ENCODE measurements around the gene CCBE1.
"Not testable (repeated sequence)": the region's sequence is repeated elsewhere in the genome, so short reads cannot be mapped to it uniquely, and the experiment has no call there.

Gene CCBE1

DNA sequence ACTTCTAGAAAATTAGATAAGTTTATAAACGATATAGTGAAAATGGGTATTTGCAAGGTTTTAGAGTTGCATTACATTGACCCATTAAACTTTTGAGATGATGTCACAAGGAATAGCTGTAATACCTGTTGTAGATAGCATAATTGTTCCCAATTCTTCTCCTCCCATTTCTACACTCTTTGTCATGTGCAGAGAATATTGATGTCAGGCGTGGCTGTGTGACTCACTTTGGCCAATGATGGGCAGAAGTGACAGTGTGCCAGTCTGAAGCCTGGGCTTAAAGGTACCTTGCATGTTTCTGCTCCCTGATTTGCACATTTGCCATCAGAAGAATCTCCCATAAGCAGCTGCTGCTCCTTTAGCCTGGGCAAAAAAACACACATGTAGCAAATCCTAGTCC lies 26.9 kb upstream of the CCBE1 start:
- Mint-ChIP-seq H3K36me3 (no peaks in the 10 kb centered on the region), H3K4me3 (no peak overlapping the region), H3K27ac (no peak overlapping the region), H3K27me3 (peaks cover 5% of the 10 kb centered on the region), H3K9me3 (peaks cover 3% of the 10 kb centered on the region), H3K4me1 (no peaks in the 10 kb centered on the region)
- DNase-seq (ENCODE audit: low spot score in 2 of 2) (no peak), ATAC-seq (ENCODE audit: low read depth) (no peak)

DNA sequence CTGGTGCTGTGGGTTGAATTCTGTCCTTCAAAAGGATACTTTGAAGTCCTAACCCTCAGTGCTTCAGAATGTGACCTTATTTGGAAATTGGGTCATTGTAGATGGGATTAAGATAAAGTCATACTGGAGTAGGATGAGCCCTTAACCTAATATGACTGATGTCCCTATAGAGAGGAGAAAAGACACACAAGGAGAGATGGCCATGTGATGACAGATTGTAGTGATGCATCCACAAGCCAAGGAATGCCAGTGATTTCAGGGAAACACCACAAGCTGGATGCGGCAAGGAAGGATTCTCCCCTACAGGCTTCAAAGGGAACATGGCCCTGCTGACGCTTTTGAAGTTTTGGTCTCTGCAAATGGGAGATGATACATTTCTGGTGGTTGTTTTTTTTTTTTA lies 24.7 kb upstream of the CCBE1 start:
- no peak overlapping the region for H3K27ac Mint-ChIP-seq
- H3K27me3 Mint-ChIP-seq, result peaks cover 10% of the 10 kb centered on the region

DNA sequence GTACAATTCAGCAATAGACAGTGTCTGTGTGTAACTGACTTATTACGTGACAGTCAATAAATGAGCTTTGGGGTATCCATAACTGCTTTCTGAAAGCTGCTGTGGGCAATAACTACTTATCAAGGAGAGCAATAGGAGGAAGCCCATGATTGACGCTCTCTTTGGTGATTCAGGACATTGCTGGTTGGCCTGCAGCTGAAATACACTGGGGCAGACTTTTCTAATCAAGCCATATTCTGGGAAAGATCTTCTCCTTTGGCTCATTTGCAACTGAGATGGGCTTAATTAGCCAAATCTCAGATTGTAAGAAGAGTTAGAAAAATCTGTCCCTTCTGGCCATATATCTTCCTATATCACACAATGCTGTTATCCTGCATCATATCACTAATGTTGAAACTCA lies 24.0 kb upstream of the CCBE1 start:
- Mint-ChIP-seq H3K27ac (no peak overlapping the region), H3K4me1 (no peaks in the 10 kb centered on the region), H3K27me3 (peaks cover 10% of the 10 kb centered on the region), H3K36me3 (no peaks in the 10 kb centered on the region), H3K4me3 (no peak overlapping the region), H3K9me3 (peaks cover 3% of the 10 kb centered on the region)
- ATAC-seq (ENCODE audit: low read depth) (no peak), DNase-seq (ENCODE audit: low spot score in 2 of 2) (no peak)

More for the DNA sequence above, 24.7 kb upstream of the CCBE1 start:
- no peak for ATAC-seq (ENCODE audit: low read depth)
- H3K4me1 Mint-ChIP-seq, result no peaks in the 10 kb centered on the region
- DNase-seq (ENCODE audit: low spot score in 2 of 2), result no peak
- no peak overlapping the region for H3K4me3 Mint-ChIP-seq
- no peaks in the 10 kb centered on the region for H3K36me3 Mint-ChIP-seq
- H3K9me3 Mint-ChIP-seq, result peaks cover 3% of the 10 kb centered on the region

DNA sequence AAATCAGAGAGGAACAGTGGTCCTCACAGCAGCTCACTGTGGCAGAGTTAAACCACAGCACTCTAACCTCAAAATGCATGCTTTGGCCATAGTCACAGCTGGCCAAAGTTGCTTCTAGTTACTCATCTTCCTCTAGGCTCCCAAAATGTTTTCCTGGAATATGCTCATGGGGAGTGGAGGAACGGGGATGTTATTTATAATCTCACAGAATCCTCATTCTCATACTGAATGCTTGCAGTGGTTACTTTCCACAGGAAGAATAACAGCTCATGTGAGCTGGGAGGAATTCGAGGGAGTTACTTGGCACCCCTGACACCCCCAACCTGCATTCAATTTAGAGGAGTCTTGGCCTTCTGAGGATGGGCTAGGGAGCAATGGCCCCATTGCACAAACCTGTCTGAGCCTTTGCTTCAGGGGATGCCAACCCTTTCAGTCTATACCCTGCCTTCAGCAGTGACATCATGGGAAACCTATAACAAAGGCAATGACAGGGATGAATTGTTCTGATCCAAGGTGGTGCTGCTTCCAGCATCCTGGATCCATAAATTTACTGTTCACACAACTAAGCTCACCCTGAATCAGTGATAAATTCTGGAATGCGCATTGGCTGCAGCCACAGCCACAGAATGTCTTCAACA lies 22.4 kb upstream of the CCBE1 start:
- Mint-ChIP-seq H3K4me1 (no peaks in the 10 kb centered on the region), H3K36me3 (no peaks in the 10 kb centered on the region), H3K27ac (no peak overlapping the region), H3K27me3 (peaks cover 7% of the 10 kb centered on the region), H3K9me3 (peaks cover 4% of the 10 kb centered on the region), H3K4me3 (no peak overlapping the region)
- DNase-seq (ENCODE audit: low spot score in 2 of 2) (no peak), ATAC-seq (ENCODE audit: low read depth) (no peak)

DNA sequence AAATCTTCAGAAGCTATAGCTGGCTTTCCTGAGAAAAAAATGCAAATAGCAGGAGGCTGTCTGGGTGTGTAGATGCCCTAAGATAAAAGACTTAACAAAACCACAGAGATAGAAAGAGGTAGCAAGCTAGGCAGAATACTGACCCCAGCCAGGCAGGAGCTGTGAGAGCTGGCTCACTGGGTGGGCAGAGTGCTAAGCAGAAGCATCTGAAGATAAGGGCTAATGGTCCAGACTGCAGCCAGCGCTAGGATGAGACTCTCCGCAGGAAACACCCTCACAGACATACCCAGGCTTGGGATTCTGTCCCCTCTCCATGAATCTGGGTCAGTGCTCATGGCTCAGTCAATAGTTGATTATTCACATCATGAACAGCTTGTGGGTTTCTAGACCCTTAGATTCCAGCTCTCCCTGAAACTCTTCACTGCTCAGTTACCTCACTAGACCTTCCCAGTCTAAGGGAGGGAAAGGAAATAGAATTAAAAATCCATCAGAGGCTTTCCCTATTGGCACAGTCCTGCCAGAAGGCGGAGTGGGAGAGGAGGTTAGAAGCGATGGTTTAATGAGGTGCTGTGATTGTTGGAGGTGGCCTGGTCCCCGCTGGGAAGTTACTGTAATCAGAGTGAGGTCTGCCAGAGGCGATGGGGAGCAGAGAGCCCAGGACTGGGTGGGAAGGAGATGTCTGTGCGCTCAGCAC lies 21.4 kb upstream of the CCBE1 start:
- no peak overlapping the region for H3K4me3 Mint-ChIP-seq
- H3K27ac Mint-ChIP-seq, result no peak overlapping the region
- H3K27me3 Mint-ChIP-seq, result peaks cover 7% of the 10 kb centered on the region
- H3K36me3 Mint-ChIP-seq, result no peaks in the 10 kb centered on the region
- no peak for DNase-seq (ENCODE audit: low spot score in 2 of 2)
- no peak for ATAC-seq (ENCODE audit: low read depth)
- peaks cover 6% of the 10 kb centered on the region for H3K9me3 Mint-ChIP-seq
- H3K4me1 Mint-ChIP-seq, result no peaks in the 10 kb centered on the region

DNA sequence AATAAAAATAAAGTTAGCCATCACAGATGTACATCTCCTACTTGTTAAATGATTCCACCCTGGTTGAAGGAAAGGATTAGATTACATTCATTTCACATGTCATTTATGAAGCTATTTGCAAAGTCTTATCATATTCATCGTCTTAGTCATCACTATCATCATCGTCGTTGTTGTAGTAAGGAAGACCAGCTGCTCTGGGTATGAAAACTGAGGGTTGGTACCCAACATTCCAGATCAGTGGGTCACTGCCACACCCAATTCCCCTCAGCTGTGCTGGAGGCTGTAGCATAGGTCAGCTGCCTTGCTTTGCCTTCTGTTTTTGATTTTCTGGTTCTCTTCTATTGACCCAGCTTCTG lies 20.9 kb upstream of the CCBE1 start:
- no peaks in the 10 kb centered on the region for H3K4me1 Mint-ChIP-seq
- H3K36me3 Mint-ChIP-seq, result no peaks in the 10 kb centered on the region
- peaks cover 6% of the 10 kb centered on the region for H3K9me3 Mint-ChIP-seq
- H3K27ac Mint-ChIP-seq, result no peak overlapping the region
- peaks cover 7% of the 10 kb centered on the region for H3K27me3 Mint-ChIP-seq
- ATAC-seq (ENCODE audit: low read depth), result no peak
- DNase-seq (ENCODE audit: low spot score in 2 of 2), result no peak
- H3K4me3 Mint-ChIP-seq, result no peak overlapping the region

DNA sequence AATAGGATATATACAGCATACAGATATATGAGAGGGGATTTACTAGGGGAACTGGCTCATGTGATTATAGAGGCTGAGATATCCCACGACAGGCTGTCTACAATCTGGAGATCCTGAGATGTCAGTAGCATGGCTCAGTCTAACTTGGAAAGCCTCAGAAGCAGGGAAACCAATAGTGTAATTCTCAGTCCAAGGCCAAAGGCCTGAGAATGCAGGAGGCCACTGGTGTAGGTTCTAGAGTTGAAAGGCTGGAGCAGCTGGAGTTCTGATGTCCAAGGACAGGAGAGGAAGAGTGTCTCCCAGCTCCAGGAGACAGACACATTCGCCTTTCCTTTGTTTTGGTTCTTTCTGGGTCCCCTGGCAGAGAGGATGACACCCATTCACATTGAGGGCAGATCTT lies 20.1 kb upstream of the CCBE1 start:
- Mint-ChIP-seq H3K4me3 (no peak overlapping the region), H3K36me3 (no peaks in the 10 kb centered on the region), H3K9me3 (peaks cover 6% of the 10 kb centered on the region), H3K27me3 (peaks cover 7% of the 10 kb centered on the region), H3K27ac (no peak overlapping the region), H3K4me1 (no peaks in the 10 kb centered on the region)
- no peak for DNase-seq (ENCODE audit: low spot score in 2 of 2)
- no peak for ATAC-seq (ENCODE audit: low read depth)

DNA sequence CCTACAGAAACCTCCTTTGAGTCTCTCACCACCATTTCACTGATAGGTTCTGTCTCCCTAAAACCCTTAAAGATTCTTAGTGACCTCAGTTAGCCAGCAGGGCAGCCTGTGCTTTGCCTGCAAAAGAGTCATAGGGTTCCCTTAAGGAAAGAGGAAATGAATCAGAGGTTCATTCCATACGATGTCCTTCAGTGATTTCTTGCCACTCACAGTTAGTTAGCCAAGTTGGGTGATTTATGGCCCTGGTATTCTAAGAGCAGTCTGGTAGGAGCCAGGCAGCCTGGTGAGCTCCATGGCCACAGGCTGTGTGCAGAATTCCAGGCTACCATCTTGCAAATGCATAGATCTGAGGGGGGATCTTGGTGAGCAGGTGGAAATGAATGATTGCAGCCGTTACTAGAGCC lies 18.7 kb upstream of the CCBE1 start:
- no peak overlapping the region for H3K27ac Mint-ChIP-seq
- ATAC-seq (ENCODE audit: low read depth), result no peak
- peaks cover 6% of the 10 kb centered on the region for H3K27me3 Mint-ChIP-seq
- H3K4me3 Mint-ChIP-seq, result no peak overlapping the region
- DNase-seq (ENCODE audit: low spot score in 2 of 2), result no peak
- no peaks in the 10 kb centered on the region for H3K4me1 Mint-ChIP-seq
- peaks cover 3% of the 10 kb centered on the region for H3K9me3 Mint-ChIP-seq
- H3K36me3 Mint-ChIP-seq, result no peaks in the 10 kb centered on the region

DNA sequence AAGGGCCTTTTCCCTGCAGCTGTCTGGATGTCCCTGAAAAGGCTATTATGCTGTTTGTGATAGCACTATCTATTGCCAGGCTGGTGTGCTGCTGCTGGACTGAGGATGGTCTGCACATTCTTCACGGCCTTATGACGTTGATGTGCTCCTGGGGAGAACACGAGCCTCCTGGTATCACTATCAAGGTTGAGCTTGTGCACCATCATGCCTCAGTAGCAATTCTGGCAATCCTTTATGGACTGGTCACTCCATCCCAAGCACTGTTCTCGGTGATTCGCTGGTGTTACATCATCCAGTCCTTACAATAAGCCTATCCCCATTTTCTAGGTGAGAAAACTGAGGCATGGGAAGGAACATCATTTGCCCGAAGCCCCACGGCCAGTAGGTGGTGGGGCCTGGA lies 18.2 kb upstream of the CCBE1 start:
- H3K9me3 Mint-ChIP-seq, result peaks cover 3% of the 10 kb centered on the region
- no peak overlapping the region for H3K27ac Mint-ChIP-seq
- H3K4me3 Mint-ChIP-seq, result no peak overlapping the region
- ATAC-seq (ENCODE audit: low read depth), result no peak
- H3K36me3 Mint-ChIP-seq, result no peaks in the 10 kb centered on the region
- no peak for DNase-seq (ENCODE audit: low spot score in 2 of 2)
- no peaks in the 10 kb centered on the region for H3K4me1 Mint-ChIP-seq
- peaks cover 5% of the 10 kb centered on the region for H3K27me3 Mint-ChIP-seq

DNA sequence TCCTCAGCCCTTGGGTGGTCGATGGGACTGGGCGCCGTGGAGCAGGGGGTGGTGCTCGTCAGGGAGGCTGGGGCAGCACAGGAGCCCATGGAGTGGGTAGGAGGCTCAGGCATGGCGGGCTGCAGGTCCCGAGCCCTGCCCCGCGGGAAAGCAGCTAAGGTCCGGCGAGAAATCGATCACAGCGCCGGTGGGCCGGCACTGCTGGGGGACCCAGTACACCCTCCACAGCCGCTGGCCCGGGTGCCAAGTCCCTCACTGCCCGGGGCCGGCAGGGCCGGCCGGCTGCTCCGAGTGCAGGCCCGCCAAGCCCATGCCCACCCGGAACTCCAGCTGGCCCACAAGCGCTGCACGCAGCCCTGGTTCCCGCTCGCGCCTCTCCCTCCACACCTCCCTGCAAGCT lies 16.9 kb upstream of the CCBE1 start:
- not testable (repeated sequence) for ATAC-seq (ENCODE audit: low read depth); H3K36me3 Mint-ChIP-seq; H3K9me3 Mint-ChIP-seq; H3K27me3 Mint-ChIP-seq; H3K27ac Mint-ChIP-seq; H3K4me1 Mint-ChIP-seq; H3K4me3 Mint-ChIP-seq; DNase-seq (ENCODE audit: low spot score in 2 of 2)

DNA sequence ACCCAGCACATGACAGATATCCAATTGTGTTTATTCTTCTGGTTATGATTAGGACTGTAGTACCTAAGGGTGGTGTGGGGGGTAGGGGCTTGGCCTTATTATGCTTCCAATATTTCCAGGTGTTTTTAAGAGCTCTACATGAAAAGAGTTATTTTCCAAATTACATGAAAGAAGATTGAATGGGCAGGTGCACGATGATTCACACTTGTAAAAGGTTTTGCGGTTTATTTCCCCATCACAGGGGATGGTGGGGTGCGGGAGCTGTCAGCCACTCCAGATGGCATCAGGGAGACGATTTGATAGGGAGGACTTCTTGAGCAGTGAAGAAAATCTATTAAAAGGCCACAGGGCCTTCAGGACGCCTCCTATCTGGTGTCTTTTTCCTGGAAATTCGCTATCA lies 15.1 kb upstream of the CCBE1 start:
- H3K27me3 Mint-ChIP-seq, result peaks cover 3% of the 10 kb centered on the region
- H3K9me3 Mint-ChIP-seq, result peaks cover 3% of the 10 kb centered on the region
- H3K27ac Mint-ChIP-seq, result no peak overlapping the region
- H3K4me1 Mint-ChIP-seq, result no peaks in the 10 kb centered on the region
- H3K4me3 Mint-ChIP-seq, result no peak overlapping the region
- H3K36me3 Mint-ChIP-seq, result no peaks in the 10 kb centered on the region
- no peak for ATAC-seq (ENCODE audit: low read depth)
- DNase-seq (ENCODE audit: low spot score in 2 of 2), result no peak

DNA sequence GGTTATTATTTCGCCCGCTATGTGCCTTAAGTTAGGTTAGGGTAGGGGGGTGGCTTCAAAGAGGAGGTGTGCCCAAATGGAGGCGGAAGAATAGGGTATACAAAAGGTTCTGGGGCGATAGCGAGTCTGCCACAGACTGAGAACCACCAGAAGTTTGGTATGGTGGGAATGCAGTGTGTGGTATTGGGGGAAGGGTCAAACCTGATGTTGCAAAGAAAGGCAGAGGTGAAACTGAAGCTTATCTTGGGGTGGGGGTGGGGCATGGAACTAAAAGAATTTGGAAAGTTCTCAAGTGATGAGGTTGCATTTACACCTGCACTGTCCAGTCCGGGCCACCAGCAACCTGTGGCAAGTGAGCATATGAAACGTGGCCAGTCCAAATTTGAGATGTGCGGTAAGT lies 11.8 kb upstream of the CCBE1 start:
- no peak overlapping the region for H3K4me3 Mint-ChIP-seq
- ATAC-seq (ENCODE audit: low read depth), result no peak
- no peaks in the 10 kb centered on the region for H3K4me1 Mint-ChIP-seq

DNA sequence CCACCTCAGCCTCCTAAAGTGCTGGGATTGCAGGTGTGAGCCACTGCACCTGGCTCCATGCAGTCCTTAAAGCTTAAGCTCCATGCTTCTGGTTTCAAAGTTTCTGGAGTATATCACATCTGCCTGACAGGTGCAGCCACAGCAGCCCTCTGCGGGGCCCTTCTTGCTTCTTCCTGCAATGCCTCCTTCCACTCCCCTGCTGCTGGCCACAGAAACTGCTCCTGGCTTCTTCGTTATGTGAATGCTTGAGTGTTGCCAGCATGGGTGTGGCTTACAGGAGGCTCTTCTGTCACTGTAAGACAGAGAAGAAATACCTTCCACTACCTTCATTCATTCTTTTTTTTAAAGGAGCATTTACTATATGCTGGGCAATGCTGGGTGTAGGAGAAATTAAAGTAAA lies 10.1 kb upstream of the CCBE1 start:
- H3K4me1 Mint-ChIP-seq, result no peaks in the 10 kb centered on the region
- no peak overlapping the region for H3K4me3 Mint-ChIP-seq
- no peak for DNase-seq (ENCODE audit: low spot score in 2 of 2)
- H3K27ac Mint-ChIP-seq, result no peak overlapping the region
- H3K9me3 Mint-ChIP-seq, result no peaks in the 10 kb centered on the region
- no peaks in the 10 kb centered on the region for H3K36me3 Mint-ChIP-seq
- H3K27me3 Mint-ChIP-seq, result peaks cover 3% of the 10 kb centered on the region
- no peak for ATAC-seq (ENCODE audit: low read depth)

More for the DNA sequence above, 11.8 kb upstream of the CCBE1 start:
- Mint-ChIP-seq H3K27ac (no peak overlapping the region), H3K27me3 (peaks cover 3% of the 10 kb centered on the region), H3K36me3 (no peaks in the 10 kb centered on the region), H3K9me3 (no peaks in the 10 kb centered on the region)
- DNase-seq (ENCODE audit: low spot score in 2 of 2), result no peak

DNA sequence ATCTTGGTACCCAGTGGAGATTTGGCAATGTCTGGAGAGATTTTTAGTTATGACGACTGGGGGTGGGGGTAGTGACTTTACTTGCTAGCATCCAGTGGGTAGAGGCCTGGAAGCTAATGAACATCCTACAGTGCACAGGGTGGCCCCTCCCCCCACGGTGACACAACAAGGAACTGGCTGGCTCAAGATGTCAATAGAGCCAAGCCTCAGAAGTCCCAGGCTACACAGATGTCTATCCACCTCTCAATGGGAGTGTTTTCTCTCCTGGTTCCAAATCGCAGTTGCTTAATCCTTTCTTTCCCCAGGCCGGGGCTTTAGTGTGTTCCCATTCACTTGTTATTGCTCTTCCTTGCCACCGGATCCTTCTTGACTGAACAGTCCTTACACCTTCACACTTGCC lies 9.3 kb upstream of the CCBE1 start:
- H3K4me3 Mint-ChIP-seq, result no peak overlapping the region
- H3K9me3 Mint-ChIP-seq, result no peaks in the 10 kb centered on the region
- DNase-seq (ENCODE audit: low spot score in 2 of 2), result no peak
- no peak overlapping the region for H3K27ac Mint-ChIP-seq
- no peaks in the 10 kb centered on the region for H3K4me1 Mint-ChIP-seq
- H3K27me3 Mint-ChIP-seq, result peaks cover 3% of the 10 kb centered on the region
- ATAC-seq (ENCODE audit: low read depth), result no peak
- H3K36me3 Mint-ChIP-seq, result no peaks in the 10 kb centered on the region

DNA sequence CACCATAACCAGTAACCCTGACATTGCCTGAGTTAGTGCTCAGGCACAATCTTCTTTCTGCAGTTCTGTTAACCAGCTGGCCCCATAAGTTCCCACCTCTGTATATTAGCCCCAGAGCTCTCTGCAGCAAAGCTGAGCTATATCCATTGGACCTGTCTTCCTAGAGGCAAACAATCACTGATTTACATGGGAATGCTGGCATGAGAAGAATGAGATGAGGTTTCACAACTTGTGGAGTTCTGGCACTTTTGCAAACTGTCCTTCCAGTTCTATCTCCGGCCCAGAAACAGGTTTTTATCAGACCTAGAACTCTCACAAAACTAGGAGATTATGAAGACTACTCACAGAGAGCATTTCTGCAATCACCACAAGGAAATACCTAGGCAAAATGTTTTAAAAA lies 7.9 kb upstream of the CCBE1 start:
- Mint-ChIP-seq H3K4me3 (no peak overlapping the region), H3K27ac (no peak overlapping the region), H3K27me3 (peaks cover 4% of the 10 kb centered on the region), H3K9me3 (no peaks in the 10 kb centered on the region), H3K36me3 (no peaks in the 10 kb centered on the region), H3K4me1 (no peaks in the 10 kb centered on the region)
- DNase-seq (ENCODE audit: low spot score in 2 of 2) (no peak), ATAC-seq (ENCODE audit: low read depth) (no peak)

All from memory B cell (primary cell).